Smooth muscle cell (in vitro differentiated cells): ENCODE measurements around the gene MICAL3. TPM values are rescaled to one million over a fixed set of nuclear protein-coding genes. Genes with fewer than 3 reads are reported as not detected.

Experiments used
- DNase-seq: peaks from one replicate; lab custom pipeline; 2025; ENCODE audit not compliant: unreplicated experiment; lab: John Stamatoyannopoulos, UW
- H2AFZ ChIP-seq: fragments of 200-600 bp; sonication (generic); 2 replicates; pipeline ENCODE4 v1.6.0; 2016; ENCODE audit warnings: antibody characterized with exemption, low read depth, mild to moderate bottlenecking
- H3F3A ChIP-seq: fragments of 200-600 bp; sonication (generic); 2 replicates; pipeline ENCODE4 v1.6.0; 2017; ENCODE audit warnings: antibody characterized with exemption, low read depth
- H3K27ac ChIP-seq: fragments of 200-600 bp; sonication (generic); 2 replicates; pipeline ENCODE4 v1.5.1; 2016; ENCODE audit warnings: low read depth, mild to moderate bottlenecking
- H3K27me3 ChIP-seq: fragments of 200-600 bp; sonication (generic); 2 replicates; pipeline ENCODE4 v1.6.1; 2016; ENCODE audit warnings: low read depth, mild to moderate bottlenecking
- H3K36me3 ChIP-seq: fragments of 200-600 bp; sonication (generic); 2 replicates; pipeline ENCODE4 v1.5.1; 2016; ENCODE audit warnings: low read depth
- H3K4me1 ChIP-seq: fragments of 200-600 bp; sonication (generic); 2 replicates; pipeline ENCODE4 v1.5.1; 2016; ENCODE audit warnings: low read depth
- H3K4me2 ChIP-seq: fragments of 200-600 bp; sonication (generic); 2 replicates; pipeline ENCODE4 v1.6.0; 2016; ENCODE audit warnings: mild to moderate bottlenecking
- H3K4me3 ChIP-seq: fragments of 200-600 bp; sonication (generic); 2 replicates; pipeline ENCODE4 v1.5.1; 2016; ENCODE audit warnings: mild to moderate bottlenecking
- H3K79me2 ChIP-seq: fragments of 200-600 bp; sonication (generic); 2 replicates; pipeline ENCODE4 v1.6.0; 2016; ENCODE audit warnings: low read depth, mild to moderate bottlenecking
- H3K9ac ChIP-seq: fragments of 200-600 bp; sonication (generic); 2 replicates; pipeline ENCODE4 v1.6.0; 2016; ENCODE audit warnings: low read depth
- H3K9me3 ChIP-seq: fragments of 200-600 bp; sonication (generic); replicated peaks from 2 replicates; pipeline ENCODE4 v1.5.1; 2016; ENCODE audit warnings: low read depth
- H4K20me1 ChIP-seq: fragments of 200-600 bp; sonication (generic); 2 replicates; pipeline ENCODE4 v1.6.0; 2016; ENCODE audit warnings: low read depth
- CTCF ChIP-seq: fragments of 200-600 bp; sonication (generic); IDR thresholded peaks from 2 replicates; pipeline ENCODE4 v1.5.1; 2017; ENCODE audit warnings: borderline replicate concordance, mild to moderate bottlenecking, antibody characterized with exemption; ENCODE audit not compliant: insufficient read depth, poor library complexity, severe bottlenecking
- WGBS: methylation state at CpG from one replicate; pipeline ENCODE4 v1.1.7; 2016; ENCODE audit warnings: low lambda C conversion rate; 5-methylcytosine and 5-hydroxymethylcytosine counted together
- polyA plus RNA-seq: library from polyadenylated mRNA; unstranded; fragments of >200 nt; fragmentation: Nextera tagmentation; extraction: Ambion mirVana; gene quantifications from 2 replicates; pipeline ENCODE4 v1.2.1, GENCODE V29; 2016
- total RNA-seq: library from RNA; depleted of rRNA; stranded (reverse); fragments of >200 nt; gene quantifications from 2 replicates; pipeline ENCODE4 v1.2.3, GENCODE V29; 2014

MICAL3 gene
- total and polyA plus RNA-seq, 2 experiments from 2014 or later, result 3.1 to 28.6 TPM

DNA sequence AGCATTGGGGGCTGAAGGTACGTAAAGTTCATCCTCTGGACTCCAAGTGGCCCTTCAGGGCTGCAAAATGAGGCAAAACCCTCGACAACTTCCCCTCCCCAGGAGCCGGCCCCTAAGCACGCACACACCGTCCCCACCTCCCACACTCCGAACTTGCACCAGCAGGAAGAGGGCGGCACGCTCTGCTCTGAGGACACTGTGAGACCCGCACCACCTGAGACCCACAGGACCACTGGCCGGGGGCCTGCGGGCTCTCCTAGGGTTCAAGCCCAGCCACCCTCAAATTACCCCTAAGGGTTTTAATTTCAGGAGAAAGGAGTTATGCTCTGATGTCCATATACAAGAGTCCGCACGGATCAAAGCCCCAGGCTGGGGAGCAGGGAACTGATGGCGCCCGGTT lies 200.4 kb downstream of the MICAL3 start:
- Histone ChIP-seq H3K79me2 (no peaks in the 10 kb centered on the region), H3K27ac (no peak overlapping the region), H2AFZ (no peak overlapping the region), H4K20me1 (no peaks in the 10 kb centered on the region), H3K9ac (no peak overlapping the region), H3F3A (no peaks in the 10 kb centered on the region), H3K36me3 (no peaks in the 10 kb centered on the region), H3K4me1 (no peaks in the 10 kb centered on the region), H3K9me3 (no peaks in the 10 kb centered on the region), H3K4me2 (no peak overlapping the region), H3K4me3 (no peak overlapping the region), H3K27me3 (no peaks in the 10 kb centered on the region)
- no peak for DNase-seq
- TF ChIP-seq CTCF, result no peak
- 88% methylated on average over 15 of the region's 15 CpGs for WGBS

GRCh38 chr22:17823226-17823625 lies 201.1 kb downstream of the MICAL3 start:
- WGBS, result 97% methylated on average over 4 of the region's 4 CpGs
- H3K27ac ChIP-seq, result no peak overlapping the region

GRCh38 chr22:17822087-17822486 lies 202.3 kb downstream of the MICAL3 start:
- Histone ChIP-seq H3K9ac (no peak overlapping the region), H3K79me2 (no peaks in the 10 kb centered on the region), H3K4me3 (no peak overlapping the region), H2AFZ (no peak overlapping the region), H3K4me1 (no peaks in the 10 kb centered on the region), H3K9me3 (no peaks in the 10 kb centered on the region), H3K27me3 (no peaks in the 10 kb centered on the region), H3K27ac (no peak overlapping the region), H4K20me1 (no peaks in the 10 kb centered on the region), H3K36me3 (no peaks in the 10 kb centered on the region), H3K4me2 (no peak overlapping the region), H3F3A (no peaks in the 10 kb centered on the region)
- 99% methylated on average over 13 of the region's 13 CpGs for WGBS
- no peak for DNase-seq
- no peak for TF ChIP-seq CTCF

More at GRCh38 chr22:17823226-17823625, 201.1 kb downstream of the MICAL3 start:
- H3K9ac ChIP-seq, result no peak overlapping the region
- H3K79me2 ChIP-seq, result no peaks in the 10 kb centered on the region
- H3F3A ChIP-seq, result no peaks in the 10 kb centered on the region
- no peak for DNase-seq
- no peaks in the 10 kb centered on the region for H3K9me3 ChIP-seq
- no peaks in the 10 kb centered on the region for H4K20me1 ChIP-seq
- H3K4me1 ChIP-seq, result no peaks in the 10 kb centered on the region
- H3K36me3 ChIP-seq, result no peaks in the 10 kb centered on the region
- H2AFZ ChIP-seq, result no peak overlapping the region
- H3K27me3 ChIP-seq, result no peaks in the 10 kb centered on the region
- H3K4me3 ChIP-seq, result no peak overlapping the region
- no peak overlapping the region for H3K4me2 ChIP-seq
- TF ChIP-seq CTCF, result no peak

GRCh38 chr22:17820879-17821439 lies 203.4 kb downstream of the MICAL3 start:
- H3F3A ChIP-seq, result no peaks in the 10 kb centered on the region
- DNase-seq, result no peak
- WGBS, result 98% methylated on average over 3 of the region's 3 CpGs
- no peak overlapping the region for H2AFZ ChIP-seq
- no peak for TF ChIP-seq CTCF
- no peaks in the 10 kb centered on the region for H3K27me3 ChIP-seq
- no peak overlapping the region for H3K27ac ChIP-seq
- H3K4me2 ChIP-seq, result no peak overlapping the region
- H4K20me1 ChIP-seq, result no peaks in the 10 kb centered on the region
- H3K9ac ChIP-seq, result no peak overlapping the region
- no peaks in the 10 kb centered on the region for H3K79me2 ChIP-seq
- no peak overlapping the region for H3K4me3 ChIP-seq
- no peaks in the 10 kb centered on the region for H3K4me1 ChIP-seq
- H3K9me3 ChIP-seq, result no peaks in the 10 kb centered on the region
- no peaks in the 10 kb centered on the region for H3K36me3 ChIP-seq
